Measurements from ENCODE around the gene YWHAQ. TPM values are rescaled to one million over a fixed set of nuclear protein-coding genes. Genes with fewer than 3 reads are reported as not detected.
"Not testable (repeated sequence)": the region's sequence is repeated elsewhere in the genome, so short reads cannot be mapped to it uniquely, and the experiment has no call there.

The YWHAQ gene
- total RNA-seq, 2 experiments from 2014 or later: 341 to 368 TPM

DNA sequence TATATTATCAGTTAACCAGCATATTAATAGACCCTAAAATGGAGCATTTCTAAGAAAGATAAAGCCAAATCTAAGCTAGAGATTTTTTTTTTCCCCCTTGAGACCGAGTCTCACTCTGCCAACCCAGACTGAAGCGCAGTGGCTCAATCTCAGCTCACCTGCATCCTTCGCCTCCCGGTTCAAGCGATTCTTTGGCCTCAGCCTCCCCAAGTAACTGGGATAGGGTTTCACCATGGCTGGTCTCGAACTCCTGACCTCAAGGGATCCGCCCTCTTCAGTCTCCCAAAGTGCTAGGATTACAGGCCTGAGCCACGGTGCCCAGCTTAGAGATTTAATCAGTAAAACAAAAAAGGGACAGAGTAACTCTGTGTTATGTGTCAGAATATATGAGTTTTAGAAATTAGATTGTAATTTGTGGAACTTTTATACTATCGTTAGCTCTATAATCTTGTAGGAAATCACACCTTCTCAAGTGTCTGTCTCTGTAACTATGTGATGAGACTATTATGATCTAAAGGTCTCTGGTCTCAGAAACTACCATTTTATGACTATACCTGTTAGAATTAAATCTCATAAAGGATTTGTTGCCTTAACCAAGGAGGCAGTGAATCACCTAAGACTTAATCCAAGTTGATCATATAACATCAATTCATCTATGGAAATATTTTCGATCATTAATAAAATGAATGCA is 34.0 kb downstream of the YWHAQ start:
- peak; percentile 19 for ATAC-seq
- TF ChIP-seq, protein P1, sequence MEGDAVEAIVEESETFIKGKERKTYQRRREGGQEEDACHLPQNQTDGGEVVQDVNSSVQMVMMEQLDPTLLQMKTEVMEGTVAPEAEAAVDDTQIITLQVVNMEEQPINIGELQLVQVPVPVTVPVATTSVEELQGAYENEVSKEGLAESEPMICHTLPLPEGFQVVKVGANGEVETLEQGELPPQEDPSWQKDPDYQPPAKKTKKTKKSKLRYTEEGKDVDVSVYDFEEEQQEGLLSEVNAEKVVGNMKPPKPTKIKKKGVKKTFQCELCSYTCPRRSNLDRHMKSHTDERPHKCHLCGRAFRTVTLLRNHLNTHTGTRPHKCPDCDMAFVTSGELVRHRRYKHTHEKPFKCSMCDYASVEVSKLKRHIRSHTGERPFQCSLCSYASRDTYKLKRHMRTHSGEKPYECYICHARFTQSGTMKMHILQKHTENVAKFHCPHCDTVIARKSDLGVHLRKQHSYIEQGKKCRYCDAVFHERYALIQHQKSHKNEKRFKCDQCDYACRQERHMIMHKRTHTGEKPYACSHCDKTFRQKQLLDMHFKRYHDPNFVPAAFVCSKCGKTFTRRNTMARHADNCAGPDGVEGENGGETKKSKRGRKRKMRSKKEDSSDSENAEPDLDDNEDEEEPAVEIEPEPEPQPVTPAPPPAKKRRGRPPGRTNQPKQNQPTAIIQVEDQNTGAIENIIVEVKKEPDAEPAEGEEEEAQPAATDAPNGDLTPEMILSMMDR (IDR thresholded peaks at IDR 0.05): no peak
- CTCF ChIA-PET: interaction anchor here (0.7 to 2.3 kb wide), 5 partner anchors 11 to 156 kb away, joined by 3 to 13 read pairs (median 4); partner anchors contain the start of genes ADAM17 and YWHAQ
- Mint-ChIP-seq H3K4me1 (ENCODE audit: low read depth) (peaks cover 69% of the 10 kb centered on the region), H3K27me3 (no peaks in the 10 kb centered on the region), H3K27ac (peak overlapping the region; percentile 83), H3K4me3 (peak overlapping the region; percentile 29), H3K9me3 (peaks cover 21% of the 10 kb centered on the region), H3K36me3 (ENCODE audit: low read depth) (peaks cover 55% of the 10 kb centered on the region)
- no peak for DNase-seq
- intact Hi-C loops (cut with micrococcal nuclease): no loop called here
- POLR2A ChIA-PET: interaction anchor here (0.9 to 3.0 kb wide), 7 partner anchors 9 to 41 kb away, joined by 3 to 16 read pairs (median 5); partner anchors contain the start of genes ADAM17 and YWHAQ

DNA sequence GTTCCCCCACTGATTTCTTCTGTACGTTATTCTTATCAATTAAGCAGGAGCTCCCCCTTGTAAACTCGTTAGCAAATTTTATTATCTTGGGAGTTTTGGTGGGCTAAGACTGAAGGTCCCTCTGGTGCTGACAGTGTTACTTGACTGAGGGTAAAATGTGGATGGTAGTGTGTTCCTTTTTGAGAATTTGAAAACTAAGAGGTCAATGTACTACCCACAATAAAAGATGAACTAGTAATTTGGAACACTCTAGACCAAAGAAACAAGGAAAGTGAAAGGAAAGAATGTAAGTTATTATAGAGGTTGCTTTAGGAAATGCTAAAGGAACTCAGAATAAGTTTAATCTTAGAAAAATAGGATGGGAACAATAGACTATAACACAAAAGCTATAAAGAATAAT is 35.1 kb downstream of the YWHAQ start:
- POLR2A ChIA-PET: interaction anchor here (0.7 to 3.0 kb wide), 11 partner anchors 10 to 40 kb away, joined by 3 to 16 read pairs (median 5); partner anchors contain the start of genes ADAM17 and YWHAQ
- Mint-ChIP-seq H3K36me3 (ENCODE audit: low read depth) (peaks cover 57% of the 10 kb centered on the region), H3K27me3 (no peaks in the 10 kb centered on the region), H3K9me3 (peaks cover 23% of the 10 kb centered on the region), H3K4me1 (ENCODE audit: low read depth) (peaks cover 79% of the 10 kb centered on the region), H3K27ac (peak overlapping the region; percentile 83), H3K4me3 (peak overlapping the region; percentile 33)
- ATAC-seq (no peak), DNase-seq (no peak)
- TF ChIP-seq, protein P1 (IDR thresholded peaks at IDR 0.05): no peak
- intact Hi-C loops (cut with micrococcal nuclease): no loop called here
- CTCF ChIA-PET: interaction anchor here (1.2 to 2.3 kb wide), 4 partner anchors 19 to 40 kb away, joined by 3 to 13 read pairs (median 4); partner anchors contain the start of genes ADAM17 and YWHAQ

DNA sequence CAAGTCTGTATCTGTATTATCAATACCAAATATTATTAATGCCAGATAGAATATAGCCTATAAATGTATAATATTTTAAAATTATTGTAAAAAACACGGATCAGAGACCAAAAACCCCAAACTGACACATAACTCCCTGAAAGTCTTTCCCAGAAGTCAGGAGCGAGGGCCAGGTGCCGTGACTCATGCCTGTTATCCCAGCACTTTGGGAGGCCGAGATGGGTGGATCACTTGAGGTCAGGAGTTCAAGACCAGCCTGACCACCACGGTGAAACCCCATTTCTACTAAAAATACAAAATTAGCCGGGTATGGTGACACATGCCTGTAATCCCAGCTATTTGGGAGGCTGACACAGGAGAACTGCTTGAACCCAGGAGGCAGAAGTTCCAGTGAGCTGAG is 35.5 kb downstream of the YWHAQ start:
- ChIA-PET POLR2A (interaction anchor here (0.7 to 3.0 kb wide), 15 partner anchors 8 to 108 kb away, joined by 3 to 16 read pairs (median 4); partner anchors contain the start of genes ADAM17 and YWHAQ), CTCF (interaction anchor here (1.0 to 2.3 kb wide), 8 partner anchors 10 to 63 kb away, joined by 3 to 13 read pairs (median 4); partner anchors contain the start of genes ADAM17 and YWHAQ)
- Mint-ChIP-seq H3K9me3 (peaks cover 21% of the 10 kb centered on the region), H3K36me3 (ENCODE audit: low read depth) (peaks cover 56% of the 10 kb centered on the region), H3K4me1 (ENCODE audit: low read depth) (peaks cover 80% of the 10 kb centered on the region), H3K27ac (peak overlapping the region; percentile 83)
- DNase-seq; ATAC-seq; intact Hi-C loops (cut with micrococcal nuclease); H3K27me3 Mint-ChIP-seq; H3K4me3 Mint-ChIP-seq: not testable (repeated sequence)

DNA sequence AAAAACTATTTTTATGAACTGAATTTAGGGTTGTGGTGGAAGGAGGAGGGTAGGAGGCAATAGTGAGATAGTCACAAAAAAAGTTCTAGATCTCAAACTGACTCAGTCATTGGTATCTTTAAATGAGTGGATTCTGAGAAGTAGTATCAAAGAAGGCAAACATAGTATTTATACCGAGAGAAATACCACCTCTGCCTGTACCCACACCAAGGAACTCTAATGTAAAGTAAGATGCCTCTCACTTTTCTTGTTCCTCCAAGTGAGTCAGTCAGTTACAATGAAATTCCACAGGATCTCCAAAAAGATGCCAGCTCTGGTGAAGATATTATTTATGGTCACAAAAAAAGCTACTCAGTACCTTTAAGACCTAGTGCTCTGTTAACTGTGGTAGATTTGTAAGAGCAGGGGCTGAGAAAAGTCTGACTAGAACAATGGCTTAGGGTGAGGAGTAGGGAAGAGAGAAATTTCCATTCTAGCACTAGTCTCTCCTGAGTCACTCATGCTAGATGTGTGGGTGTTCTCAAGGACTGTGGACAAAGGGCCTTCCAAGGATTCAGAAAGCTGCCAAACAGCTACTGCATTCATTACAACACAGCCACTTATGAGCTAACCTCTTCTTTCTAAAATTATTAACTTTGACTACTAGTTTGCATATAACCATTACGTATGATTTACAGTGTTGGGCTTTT is 36.3 kb downstream of the YWHAQ start:
- POLR2A ChIA-PET: interaction anchor here (0.9 to 3.0 kb wide), 11 partner anchors 9 to 109 kb away, joined by 3 to 16 read pairs (median 4); partner anchors contain the start of genes ADAM17 and YWHAQ
- Mint-ChIP-seq H3K4me1 (ENCODE audit: low read depth) (peaks cover 80% of the 10 kb centered on the region), H3K9me3 (peaks cover 14% of the 10 kb centered on the region), H3K27me3 (no peaks in the 10 kb centered on the region), H3K4me3 (peak overlapping the region; percentile 27), H3K27ac (peak overlapping the region; percentile 83), H3K36me3 (ENCODE audit: low read depth) (peaks cover 55% of the 10 kb centered on the region)
- CTCF ChIA-PET: interaction anchor here (1.0 to 2.3 kb wide), 7 partner anchors 11 to 63 kb away, joined by 3 to 13 read pairs (median 4); partner anchors contain the start of gene ADAM17
- intact Hi-C loops (cut with micrococcal nuclease): loop anchor here (5.0 kb wide), 1 partner anchor 37 kb away; the partner anchor contains the start of gene ADAM17
- TF ChIP-seq, protein P1 (IDR thresholded peaks at IDR 0.05): no peak
- DNase-seq (peak; percentile 27), ATAC-seq (peak; percentile 86)

DNA sequence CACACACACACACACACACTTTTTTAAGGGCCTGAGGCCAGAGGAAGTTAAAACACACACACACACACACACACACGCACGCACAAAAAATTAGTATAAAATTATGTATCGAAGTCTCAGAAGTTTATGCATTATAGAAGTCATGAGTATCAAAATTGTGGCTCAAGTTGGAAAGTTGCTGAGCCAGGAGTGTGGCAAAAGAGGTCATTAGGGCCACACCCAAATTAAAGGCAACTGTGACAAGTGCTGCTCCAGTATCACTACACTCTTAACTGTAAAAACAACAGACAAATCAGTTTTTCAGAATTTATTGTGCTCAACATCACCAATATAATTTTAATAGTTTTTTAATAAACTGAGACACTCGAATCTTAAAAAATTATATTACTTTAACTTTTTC is 36.9 kb downstream of the YWHAQ start:
- CTCF ChIA-PET: interaction anchor here (1.5 to 2.0 kb wide), 2 partner anchors 35 to 64 kb away, joined by 5 to 6 read pairs; no protein-coding TSS in a partner anchor

More for the DNA sequence above, 36.9 kb downstream of the YWHAQ start:
- intact Hi-C loops (cut with micrococcal nuclease): loop anchor here (5.0 kb wide), 1 partner anchor 37 kb away; the partner anchor contains the start of gene ADAM17
- POLR2A ChIA-PET: interaction anchor here (0.6 to 3.0 kb wide), 9 partner anchors 12 to 934 kb away, joined by 3 to 16 read pairs (median 4); partner anchors contain the start of genes ADAM17 and YWHAQ
- peaks cover 8% of the 10 kb centered on the region for H3K9me3 Mint-ChIP-seq
- peaks cover 74% of the 10 kb centered on the region for H3K4me1 Mint-ChIP-seq (ENCODE audit: low read depth)
- ATAC-seq: peak; percentile 24
- no peak overlapping the region for H3K4me3 Mint-ChIP-seq
- peak; percentile 21 for DNase-seq
- H3K27ac Mint-ChIP-seq: peak overlapping the region; percentile 87
- H3K36me3 Mint-ChIP-seq (ENCODE audit: low read depth): peaks cover 49% of the 10 kb centered on the region
- H3K27me3 Mint-ChIP-seq: no peaks in the 10 kb centered on the region
- TF ChIP-seq, protein P1 (IDR thresholded peaks at IDR 0.05): no peak

All from activated CD8-positive, alpha-beta T cell treated with anti-CD3 and anti-CD28 coated beads for 36 hours (primary cell).